ENCODE measurements around the gene PANK1. TPM values are rescaled to one million over a fixed set of nuclear protein-coding genes. Genes with fewer than 3 reads are reported as not detected.

The PANK1 gene
- 8.2 and 15.9 TPM in 2 replicates for total RNA-seq

DNA sequence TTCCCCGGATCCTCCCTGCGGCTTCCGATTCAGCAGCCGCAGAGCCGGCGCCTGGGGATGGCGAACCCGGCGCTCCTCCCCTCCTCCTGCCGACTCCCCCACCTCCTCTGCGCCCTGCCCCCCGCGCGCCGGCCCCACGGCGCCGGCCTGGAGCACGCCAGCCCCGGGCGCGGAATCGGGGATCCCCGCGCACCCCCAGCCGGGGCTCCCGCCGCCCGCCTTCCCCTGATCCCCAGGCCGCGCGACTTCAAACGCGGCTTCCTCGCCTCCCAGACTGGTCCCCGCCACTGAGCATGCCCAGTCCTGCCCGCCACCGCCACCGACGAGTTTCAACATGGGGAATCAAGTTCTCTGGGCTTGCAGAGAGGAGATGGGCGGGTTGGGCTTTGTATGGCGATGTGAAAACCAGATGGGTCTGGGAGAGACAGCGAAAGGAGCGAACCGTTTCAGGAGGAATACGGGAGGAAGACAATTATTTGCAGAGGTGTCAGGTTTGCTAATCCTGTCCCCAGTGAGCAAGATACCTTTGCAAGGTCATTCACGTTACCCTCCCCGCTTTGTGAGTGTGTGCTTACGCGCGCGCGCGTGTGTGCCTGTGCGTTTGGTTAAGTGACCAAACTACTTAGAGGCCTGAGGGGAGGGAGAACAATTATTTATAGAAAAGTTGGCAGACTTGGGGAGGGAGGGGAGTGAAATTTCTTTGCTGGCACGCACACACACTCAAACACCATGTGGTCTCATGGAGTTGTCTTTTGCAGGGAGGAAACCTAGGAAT, at the start of gene PANK1:
Gene PANK1, minus strand, starts transcription at position 276 of the 775 bp plus-strand sequence. CDS start 351 bp downstream, outside the sequence.

GRCh38 chr10:89535171-89536012, 109.7 kb downstream of the PANK1 start, which contains the start of gene SLC16A12:
Gene SLC16A12, minus strand, starts transcription at chr10:89535594. Its CDS starts 73,016 bp downstream, at chr10:89462578.

Other genes starting within 250 kb of the PANK1 start
- gene IFIT5, start 230.7 kb downstream of the PANK1 start, total RNA-seq, result 7.9 and 15.0 TPM in 2 replicates
- under 0.01 and 0.14 TPM in 2 replicates for gene SLC16A12, start 109.6 kb downstream of the PANK1 start, total RNA-seq
- gene KIF20B, start 56.3 kb upstream of the PANK1 start, total RNA-seq, result 2.7 and 3.4 TPM in 2 replicates